ENCODE results near the gene CHRNA7. TPM values are rescaled to one million over a fixed set of nuclear protein-coding genes. Genes with fewer than 3 reads are reported as not detected.

The CHRNA7 gene
- polyA plus RNA-seq, 3 donors = 1.2 to 2.6 (median 1.8) TPM

- no peak overlapping the region for H3K9ac ChIP-seq (ENCODE audit: insufficient read depth, low read length, poor library complexity, severe bottlenecking)
- H2AFZ ChIP-seq (ENCODE audit: insufficient read depth, low read depth, low read length, poor library complexity, severe bottlenecking) = no peak overlapping the region
- Mint-ChIP-seq H3K27me3 (ENCODE audit: low read depth in 3 of 3) (no peaks in the 10 kb centered on the region), H3K27ac (no peak overlapping the region), H3K4me3 (no peak overlapping the region), H3K9me3 (peaks cover 3 to 20% (median 5%) of the 10 kb centered on the region in 7 donors), H3K4me1 (no peaks in the 10 kb centered on the region), H3K36me3 (no peaks in the 10 kb centered on the region)
- no peak for TF ChIP-seq CTCF (IDR thresholded peaks at IDR 0.05)
- H4K20me1 ChIP-seq (ENCODE audit: insufficient read depth, low read length) = no peaks in the 10 kb centered on the region
- 100% methylated on average over 1 of the region's 3 CpGs for WGBS (ENCODE audit: insufficient coverage)
- peaks cover 3 to 8% of the 10 kb centered on the region in 2 donors for H3K9me3 ChIP-seq (replicated peaks in 1 of 2; ENCODE audit: control insufficient read depth in 1 of 2, insufficient read depth in 1 of 2, low read length in 2 of 2)
- no peak overlapping the region for H3K27ac ChIP-seq (ENCODE audit: low read depth in 1 of 2, low read length in 2 of 2)
- no peaks in the 10 kb centered on the region for H3K4me1 ChIP-seq (ENCODE audit: control insufficient read depth in 1 of 2, insufficient read depth in 2 of 2, low read length in 2 of 2)
- no peaks in the 10 kb centered on the region for H3K79me2 ChIP-seq (ENCODE audit: insufficient read depth, low read length)
- no peaks in the 10 kb centered on the region for H3K36me3 ChIP-seq (replicated peaks in 1 of 2; ENCODE audit: control insufficient read depth in 1 of 2, insufficient read depth in 2 of 2, low read length in 2 of 2)
- no peak overlapping the region for H3K4me3 ChIP-seq (replicated peaks in 1 of 3; ENCODE audit: low read depth in 2 of 3, low read length in 3 of 3)
- intact Hi-C loops (cut with micrococcal nuclease) = no loop called here
- H3K27me3 ChIP-seq (ENCODE audit: control insufficient read depth in 2 of 2, insufficient read depth in 2 of 2, low read length in 2 of 2) = no peaks in the 10 kb centered on the region
- H3K4me2 ChIP-seq (replicated peaks; ENCODE audit: extremely low read depth, low read length, poor library complexity, severe bottlenecking) = no peak overlapping the region
- DNase-seq = no peak
Observed at GRCh38 chr15:32218666-32219065, 188.4 kb downstream of the CHRNA7 start.

Small RNA genes within 50 kb of the gene (small RNA-seq; reads per million reads assigned to genes)
- gene RF00019 (ENCODE audit: insufficient read length, low read depth) = not detected

Other genes with a start within 250 kb of the CHRNA7 start
- under 1 TPM; 0.05 to 0.20 (median 0.16) TPM for gene OTUD7A, start 159.8 kb upstream of the CHRNA7 start, polyA plus RNA-seq